ENCODE results near the gene GSG1L. TPM values are rescaled to one million over a fixed set of nuclear protein-coding genes. Genes with fewer than 3 reads are reported as not detected.

GSG1L gene
- total and polyA plus RNA-seq, 9 of the 15 experiments (the other 6 are each of a cell fraction or from before 2014, with no cell fraction given) = not detected

GRCh38 chr16:28110479-28110878, 47.0 kb upstream of the GSG1L start (continued):
- TF ChIP-seq MLX (CRISPR knock-in tag; conservative IDR thresholded peaks at IDR 0.05) (no peak), FUS (optimal IDR thresholded peaks at IDR 0.05; ENCODE audit: low read depth, low read length) (no peak), NRF1 (conservative IDR thresholded peaks at IDR 0.05 in 1 of 2, IDR thresholded peaks at IDR 0.05 in 1 of 2) (peak; percentile 25 to 42; a peak in 2 of 4 replicates), MBD1 (CRISPR knock-in tag; IDR thresholded peaks at IDR 0.05) (no peak), PTRF (tag; IDR thresholded peaks at IDR 0.05) (no peak), ZC3H11A (IDR thresholded peaks at IDR 0.05; ENCODE audit: low read depth, low read length) (no peak), ZNF507 (tag; conservative IDR thresholded peaks at IDR 0.05) (no peak), TAL1 (IDR thresholded peaks at IDR 0.05) (peak; percentile 22; the same call in 1 of the 2 replicates), BCL6 (CRISPR knock-in tag; IDR thresholded peaks at IDR 0.05) (no peak), ZNF217 (CRISPR knock-in tag; IDR thresholded peaks at IDR 0.05) (no peak), PHTF2 (CRISPR knock-in tag; IDR thresholded peaks at IDR 0.05) (no peak), ZNF197 (CRISPR knock-in tag; IDR thresholded peaks at IDR 0.05; ENCODE audit: low read depth) (no peak), ZNF347 (CRISPR knock-in tag; IDR thresholded peaks at IDR 0.05; ENCODE audit: low read depth) (no peak), ADNP (tag; IDR thresholded peaks at IDR 0.05) (no peak), ZNF589 (CRISPR knock-in tag; IDR thresholded peaks at IDR 0.05; ENCODE audit: low read depth) (0 out of 2 replicates have a peak, but pooled peaks have one; percentile 54), CHAMP1 (IDR thresholded peaks at IDR 0.05) (no peak), TCF3 (CRISPR knock-in tag; IDR thresholded peaks at IDR 0.05) (peak; percentile 54), ZNF174 (CRISPR knock-in tag; IDR thresholded peaks at IDR 0.05) (no peak), HDAC2 (IDR thresholded peaks at IDR 0.05) (no peak), SMAD3 (CRISPR knock-in tag; conservative IDR thresholded peaks at IDR 0.05) (no peak), KLF10 (CRISPR knock-in tag; IDR thresholded peaks at IDR 0.05) (no peak), HOXB6 (CRISPR knock-in tag; IDR thresholded peaks at IDR 0.05; ENCODE audit: borderline replicate concordance) (no peak), ZC3H8 (IDR thresholded peaks at IDR 0.05) (no peak), NONO (IDR thresholded peaks at IDR 0.05; ENCODE audit: low read depth in 2 of 2, low read length in 1 of 2) (no peak), E2F3 (CRISPR knock-in tag; IDR thresholded peaks at IDR 0.05) (no peak), RBM22 (IDR thresholded peaks at IDR 0.05; ENCODE audit: low read depth, low read length, poor library complexity, severe bottlenecking) (no peak), NR2C1 (IDR thresholded peaks at IDR 0.05) (no peak), NR2C1 (tag; IDR thresholded peaks at IDR 0.05) (0 out of 2 replicates have a peak, but pooled peaks have one; percentile 22), HDAC1 (IDR thresholded peaks at IDR 0.05) (no peak)

Data from K562 (cell line).